Upper lobe of left lung (tissue), 4 donors: Measurements from ENCODE around the gene TNN.

Experiments
- CTCF ChIP-seq, 6 experiments: fragments of 450-650 bp in 4 of 6; fragments of 200-600 bp in 2 of 6; sonication (generic) in 2 of 6; IDR thresholded peaks; one replicate each; pipeline ENCODE4 v1.5.1; 2016 to 2019; ENCODE audit warnings: antibody characterized with exemption in 6 of 6
- EP300 ChIP-seq, 4 donors: sonication (generic); formaldehyde crosslinking; IDR thresholded peaks; one replicate each; pipeline ENCODE4 v1.5.1; 2017; ENCODE audit warnings: antibody characterized with exemption in 4 of 4, control low read depth in 2 of 4
- POLR2A ChIP-seq, 4 donors: fragments of 450-650 bp; IDR thresholded peaks; one replicate each; pipeline ENCODE4 v1.5.1; 2016 to 2017; ENCODE audit warnings: antibody characterized with exemption in 4 of 4, mild to moderate bottlenecking in 2 of 4
- POLR2AphosphoS5 ChIP-seq, 2 donors: sonication (generic); formaldehyde crosslinking; IDR thresholded peaks; one replicate each; pipeline ENCODE4 v1.5.1; 2017; ENCODE audit warnings: antibody characterized with exemption in 2 of 2

- no peak for TF ChIP-seq CTCF (IDR thresholded peaks at IDR 0.05)
- no peak for TF ChIP-seq EP300 (IDR thresholded peaks at IDR 0.05)
- TF ChIP-seq POLR2A (IDR thresholded peaks at IDR 0.05): no peak
- no peak for TF ChIP-seq POLR2AphosphoS5 (IDR thresholded peaks at IDR 0.05)
Measured at GRCh38 chr1:175145899-175146528, 78.4 kb downstream of the TNN start.
